Skeletal muscle satellite cell (primary cell): ENCODE data around the gene ZNF775.

ENCODE experiments used
- H3K27me3 ChIP-seq: 2 replicates; pipeline ENCODE4 v1.7.0; 2013; ENCODE audit warnings: low read length; ENCODE audit not compliant: control insufficient read depth, insufficient read depth
- H3K36me3 ChIP-seq: 2 replicates; pipeline ENCODE4 v1.7.0; 2013; ENCODE audit warnings: mild to moderate bottlenecking, control low read depth, low read length; ENCODE audit not compliant: insufficient read depth
- H3K4me1 ChIP-seq: 2 replicates; pipeline ENCODE4 v1.7.0; 2013; ENCODE audit warnings: low read length; ENCODE audit not compliant: control insufficient read depth, insufficient read depth
- H3K4me2 ChIP-seq: 2 replicates; pipeline ENCODE4 v1.7.0; 2013; ENCODE audit warnings: mild to moderate bottlenecking, low read length
- H3K4me3 ChIP-seq: 2 replicates; pipeline ENCODE4 v1.7.0; 2013; ENCODE audit warnings: low read length
- H3K9ac ChIP-seq: 2 replicates; pipeline ENCODE4 v1.7.0; 2013; ENCODE audit warnings: mild to moderate bottlenecking, low read depth, low read length, moderate library complexity
- H3K9me3 ChIP-seq: replicated peaks from 2 replicates; pipeline ENCODE4 v1.7.0; 2013; ENCODE audit warnings: mild to moderate bottlenecking, control low read depth, low read length

The ZNF775 gene

DNA sequence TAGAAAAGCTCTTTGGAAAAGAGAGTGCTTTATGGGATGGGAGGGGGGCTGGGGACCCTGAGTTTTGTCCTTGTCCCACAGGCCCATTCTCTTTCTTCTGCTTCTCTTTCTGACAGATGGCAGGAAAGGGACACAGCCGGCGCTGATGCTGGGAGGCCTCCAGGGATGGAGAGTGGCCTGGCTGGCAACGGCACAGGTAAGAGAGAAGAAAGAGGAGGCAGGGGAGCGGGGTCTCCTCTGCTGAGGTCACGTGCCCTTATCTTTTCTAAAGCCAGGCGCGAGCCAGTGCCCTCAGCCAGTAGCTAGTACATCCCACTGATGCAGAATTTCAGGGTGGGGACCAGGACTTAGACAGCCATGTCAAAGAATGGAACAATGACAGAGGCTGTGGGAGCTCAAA, 9.2 kb downstream of the ZNF775 start:
- Histone ChIP-seq H3K4me1 (peaks cover 4% of the 10 kb centered on the region), H3K4me2 (no peak overlapping the region), H3K36me3 (no peaks in the 10 kb centered on the region), H3K27me3 (no peaks in the 10 kb centered on the region), H3K9ac (no peak overlapping the region), H3K9me3 (no peaks in the 10 kb centered on the region), H3K4me3 (no peak overlapping the region)

DNA sequence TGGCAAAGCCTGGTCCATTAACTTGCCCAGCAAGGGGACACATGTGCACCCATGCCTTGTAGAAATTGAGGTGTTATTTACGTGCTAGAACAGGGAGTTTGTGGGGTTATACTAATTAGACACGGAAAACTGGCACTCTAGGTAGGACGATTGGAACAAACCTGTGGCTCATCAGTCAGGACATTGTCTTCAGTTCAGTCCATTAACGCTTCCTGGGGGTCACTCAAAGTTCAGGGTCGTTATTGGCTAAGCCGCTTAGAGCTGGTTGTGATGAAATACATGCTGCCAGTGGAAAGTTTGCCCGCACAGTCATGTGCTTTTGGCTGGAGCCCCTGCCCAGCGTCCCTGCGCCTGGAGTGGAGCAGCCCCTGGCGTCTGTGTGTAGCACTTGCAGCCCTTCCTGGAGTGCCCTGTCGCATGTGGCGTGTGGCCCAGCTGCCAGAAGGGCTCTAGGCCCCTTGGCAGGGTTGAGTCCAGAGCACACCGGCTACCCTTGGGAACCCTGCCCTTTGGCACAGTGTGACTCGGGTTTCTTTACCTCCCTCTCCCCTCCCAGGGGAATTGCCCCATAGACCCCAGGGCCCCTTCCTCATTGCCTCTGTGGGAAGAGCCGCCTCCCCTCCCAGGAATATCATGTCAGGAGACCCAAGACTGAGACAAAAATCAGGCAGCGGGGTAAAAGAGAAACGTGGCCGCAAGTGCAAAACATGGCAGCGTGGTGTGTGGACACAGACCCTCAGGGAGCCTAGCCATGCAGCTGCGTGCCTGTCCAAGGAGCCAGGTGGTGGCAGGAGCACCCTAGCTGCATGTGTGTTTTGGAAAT, 9.8 kb downstream of the ZNF775 start:
- Histone ChIP-seq H3K27me3 (no peaks in the 10 kb centered on the region), H3K4me1 (peaks cover 4% of the 10 kb centered on the region), H3K4me3 (no peak overlapping the region), H3K9ac (no peak overlapping the region), H3K4me2 (no peak overlapping the region), H3K36me3 (no peaks in the 10 kb centered on the region), H3K9me3 (no peaks in the 10 kb centered on the region)

DNA sequence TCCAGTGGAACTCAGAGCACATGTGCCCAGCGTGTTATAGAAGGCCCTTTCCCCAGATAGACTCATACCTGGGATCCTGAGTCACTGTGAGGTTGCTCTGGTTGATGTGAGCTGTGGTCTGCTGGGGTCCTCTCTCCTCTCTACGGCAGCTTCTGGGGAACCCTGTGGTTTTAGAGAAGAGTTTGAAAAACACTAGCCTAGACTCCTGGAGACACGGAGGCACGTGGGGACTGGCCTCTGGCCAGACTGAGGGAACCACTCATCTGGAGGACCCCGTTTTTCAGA, 10.3 kb downstream of the ZNF775 start:
- Histone ChIP-seq H3K9me3 (no peaks in the 10 kb centered on the region), H3K27me3 (no peaks in the 10 kb centered on the region), H3K4me1 (peaks cover 4% of the 10 kb centered on the region), H3K4me2 (no peak overlapping the region), H3K9ac (no peak overlapping the region), H3K36me3 (no peaks in the 10 kb centered on the region), H3K4me3 (no peak overlapping the region)

DNA sequence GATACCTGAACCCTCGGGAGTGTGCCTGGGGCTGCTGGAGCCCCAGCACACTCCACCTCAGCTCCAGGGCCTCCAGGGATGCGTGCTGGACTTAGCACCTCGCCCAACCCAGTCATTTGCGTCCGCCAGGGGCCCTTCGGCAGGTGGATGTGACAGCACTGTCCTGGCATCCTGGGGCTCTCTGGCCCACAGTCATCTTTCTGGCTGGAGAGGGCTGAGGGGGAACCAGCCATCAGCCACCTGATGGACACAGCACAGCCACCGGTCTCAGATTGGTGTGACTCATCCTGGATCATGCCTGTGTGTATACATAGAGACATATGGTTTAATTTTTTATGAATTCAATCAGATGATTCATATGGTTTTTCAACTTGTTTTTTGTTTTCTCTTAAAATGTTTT, 11.1 kb downstream of the ZNF775 start:
- Histone ChIP-seq H3K4me2 (no peak overlapping the region), H3K4me1 (peaks cover 4% of the 10 kb centered on the region)

DNA sequence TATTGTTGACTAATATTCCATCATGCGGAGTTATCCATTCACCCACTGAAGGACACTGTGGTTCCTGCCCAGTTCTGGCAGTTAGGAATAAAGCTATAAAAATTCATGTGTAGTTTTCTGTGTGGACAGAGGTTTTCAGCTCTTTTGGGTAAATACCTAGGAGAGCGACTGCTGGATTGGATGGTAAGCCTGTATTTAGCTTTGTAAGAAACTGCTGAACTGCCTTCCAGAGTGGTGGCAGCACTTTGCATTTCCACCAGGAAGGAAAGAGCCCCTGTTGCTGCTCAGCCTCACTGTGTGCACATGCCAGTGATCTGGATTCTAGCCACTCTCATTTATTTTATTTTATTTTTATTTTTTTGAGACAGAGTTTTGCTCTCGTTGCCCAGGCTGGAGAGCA, 14.2 kb downstream of the ZNF775 start:
- H3K27me3 ChIP-seq = no peaks in the 10 kb centered on the region

More for the DNA sequence above, 11.1 kb downstream of the ZNF775 start:
- Histone ChIP-seq H3K4me3 (no peak overlapping the region), H3K9me3 (no peaks in the 10 kb centered on the region), H3K36me3 (no peaks in the 10 kb centered on the region), H3K27me3 (no peaks in the 10 kb centered on the region), H3K9ac (no peak overlapping the region)

DNA sequence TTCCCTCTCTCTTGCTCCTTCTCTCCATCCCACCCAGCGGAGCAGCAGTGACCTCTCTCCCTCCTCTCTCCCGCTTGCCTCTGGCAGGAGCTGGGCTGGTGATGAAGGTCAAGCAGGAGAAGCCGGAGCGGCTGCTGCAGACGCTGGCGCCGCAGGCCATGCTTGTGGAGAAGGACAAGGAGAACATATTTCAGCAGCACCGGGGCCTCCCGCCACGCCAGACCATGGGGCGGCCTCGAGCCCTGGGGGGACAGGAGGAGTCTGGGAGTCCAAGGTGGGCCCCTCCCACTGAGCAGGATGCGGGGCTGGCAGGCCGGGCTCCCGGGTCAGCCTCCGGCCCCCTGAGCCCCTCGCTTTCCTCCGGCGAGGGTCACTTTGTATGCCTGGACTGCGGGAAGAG, 17.3 kb downstream of the ZNF775 start:
- peaks cover 5% of the 10 kb centered on the region for H3K4me1 ChIP-seq
- H3K27me3 ChIP-seq = no peaks in the 10 kb centered on the region
- no peak overlapping the region for H3K4me2 ChIP-seq
- peaks cover 9% of the 10 kb centered on the region for H3K36me3 ChIP-seq
- no peak overlapping the region for H3K4me3 ChIP-seq
- no peaks in the 10 kb centered on the region for H3K9me3 ChIP-seq
- H3K9ac ChIP-seq = no peak overlapping the region

More for the DNA sequence above, 14.2 kb downstream of the ZNF775 start:
- H3K4me3 ChIP-seq = no peak overlapping the region
- H3K9ac ChIP-seq = no peak overlapping the region
- no peaks in the 10 kb centered on the region for H3K9me3 ChIP-seq
- H3K36me3 ChIP-seq = peaks cover 5% of the 10 kb centered on the region
- peaks cover 4% of the 10 kb centered on the region for H3K4me1 ChIP-seq
- no peak overlapping the region for H3K4me2 ChIP-seq

DNA sequence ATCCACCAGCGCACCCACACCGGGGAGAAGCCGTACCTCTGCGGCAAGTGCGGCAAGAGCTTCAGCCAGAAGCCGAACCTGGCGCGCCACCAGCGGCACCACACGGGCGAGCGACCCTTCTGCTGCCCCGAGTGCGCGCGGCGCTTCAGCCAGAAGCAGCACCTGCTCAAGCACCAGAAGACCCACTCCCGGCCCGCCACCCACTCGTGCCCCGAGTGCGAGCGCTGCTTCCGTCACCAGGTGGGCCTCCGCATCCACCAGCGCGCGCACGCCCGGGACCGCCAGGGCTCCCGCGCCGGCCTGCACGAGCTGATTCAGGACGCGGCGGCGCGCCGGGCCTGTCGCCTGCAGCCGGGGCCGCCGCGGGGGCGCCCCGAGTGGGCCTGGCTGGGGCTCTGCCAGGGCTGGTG, 17.7 kb downstream of the ZNF775 start:
- Histone ChIP-seq H3K4me1 (peaks cover 5% of the 10 kb centered on the region), H3K4me3 (no peak overlapping the region), H3K4me2 (no peak overlapping the region), H3K9me3 (no peaks in the 10 kb centered on the region), H3K36me3 (peaks cover 9% of the 10 kb centered on the region), H3K27me3 (no peaks in the 10 kb centered on the region), H3K9ac (no peak overlapping the region)

DNA sequence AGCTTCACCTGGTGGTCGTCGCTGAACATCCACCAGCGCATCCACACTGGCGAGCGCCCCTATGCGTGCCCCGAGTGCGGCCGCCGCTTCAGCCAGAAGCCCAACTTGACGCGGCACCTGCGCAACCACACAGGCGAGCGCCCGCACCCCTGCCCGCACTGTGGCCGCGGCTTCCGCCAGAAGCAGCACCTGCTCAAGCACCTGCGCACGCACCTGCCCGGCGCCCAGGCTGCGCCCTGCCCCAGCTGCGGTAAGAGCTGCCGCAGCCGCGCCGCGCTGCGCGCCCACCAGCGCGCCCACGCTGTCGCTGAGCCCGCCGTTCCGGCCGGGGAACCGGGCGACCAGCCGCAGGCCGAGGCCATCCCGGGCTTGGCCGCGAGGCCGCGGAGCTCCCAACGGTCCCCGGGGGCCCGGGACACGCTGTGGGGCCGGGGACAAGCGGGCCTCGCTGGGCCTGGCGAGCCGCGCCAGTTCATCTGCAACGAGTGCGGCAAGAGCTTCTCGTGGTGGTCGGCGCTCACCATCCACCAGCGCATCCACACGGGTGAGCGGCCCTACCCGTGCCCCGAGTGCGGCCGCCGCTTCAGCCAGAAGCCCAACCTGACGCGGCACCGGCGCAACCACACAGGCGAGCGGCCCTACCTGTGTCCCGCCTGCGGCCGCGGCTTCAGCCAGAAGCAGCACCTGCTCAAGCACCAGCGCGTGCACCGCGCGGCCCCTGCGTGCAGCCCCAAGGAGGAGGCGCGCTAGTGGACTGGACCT, 18.4 kb downstream of the ZNF775 start:
- Histone ChIP-seq H3K27me3 (no peaks in the 10 kb centered on the region), H3K4me3 (no peak overlapping the region), H3K36me3 (peaks cover 9% of the 10 kb centered on the region), H3K9ac (no peak overlapping the region), H3K4me2 (no peak overlapping the region), H3K9me3 (no peaks in the 10 kb centered on the region), H3K4me1 (peaks cover 5% of the 10 kb centered on the region)

DNA sequence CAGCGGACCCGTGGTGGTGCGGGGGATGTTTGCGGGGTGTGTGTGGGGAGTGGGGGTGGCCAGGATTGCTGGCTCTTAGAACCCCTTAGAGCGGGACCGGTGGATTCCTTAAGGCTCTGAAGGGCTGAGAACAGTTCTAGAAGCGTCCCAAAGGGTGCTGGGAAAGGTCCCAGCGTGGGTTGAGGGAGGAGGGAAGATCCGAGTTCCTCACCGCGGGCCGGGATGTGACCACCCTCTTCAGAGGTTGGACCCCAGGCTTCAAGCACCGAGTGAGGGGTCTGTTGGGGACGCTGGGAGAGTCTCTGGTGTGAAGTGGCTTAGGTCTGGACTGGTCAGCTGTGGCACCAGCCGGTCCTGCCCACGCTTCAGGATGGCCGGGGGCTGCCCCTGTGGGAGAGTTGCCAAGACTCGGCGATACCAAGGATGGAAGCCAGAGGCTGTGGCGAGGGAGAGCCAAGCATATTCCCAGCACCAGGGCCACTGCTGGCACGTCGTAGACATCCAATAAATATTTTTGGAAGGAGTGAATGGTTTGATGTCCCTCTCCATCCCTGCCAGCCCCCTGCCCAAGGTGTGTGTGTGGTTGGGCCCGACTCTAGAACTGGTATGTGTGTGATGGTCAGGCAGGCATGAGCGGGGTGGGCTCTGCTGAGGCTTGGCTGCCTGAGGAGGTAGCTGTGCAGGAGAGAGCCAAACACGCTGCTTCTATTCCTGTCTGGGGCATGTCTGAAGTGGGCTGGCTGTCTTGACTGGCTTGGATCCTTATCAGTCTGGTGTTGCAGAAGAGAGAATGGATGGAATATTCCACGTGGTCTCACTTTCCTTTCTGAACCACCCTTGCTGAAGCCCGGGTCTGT, 19.2 kb downstream of the ZNF775 start:
- Histone ChIP-seq H3K27me3 (no peaks in the 10 kb centered on the region), H3K4me3 (no peak overlapping the region), H3K9me3 (no peaks in the 10 kb centered on the region), H3K36me3 (peaks cover 9% of the 10 kb centered on the region), H3K9ac (no peak overlapping the region), H3K4me1 (peaks cover 5% of the 10 kb centered on the region), H3K4me2 (no peak overlapping the region)

DNA sequence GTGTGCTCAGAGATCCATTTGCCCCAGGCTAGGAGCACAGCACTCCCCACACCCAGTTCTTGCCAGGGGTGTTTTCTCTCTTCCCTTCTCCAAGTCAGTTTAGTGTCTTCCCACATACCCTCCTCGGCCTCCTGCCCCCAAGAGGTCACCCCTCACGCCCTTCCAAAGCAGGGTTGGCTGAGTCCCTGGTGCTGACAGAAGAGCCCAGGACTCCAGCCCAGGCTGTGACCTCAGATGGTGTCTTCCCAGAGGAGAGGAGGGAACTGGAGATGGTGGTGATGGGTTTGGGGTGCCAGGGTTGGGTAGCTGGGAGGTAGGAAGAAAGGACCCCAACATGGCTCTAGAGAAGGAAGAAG, 19.8 kb downstream of the ZNF775 start:
- Histone ChIP-seq H3K9me3 (no peaks in the 10 kb centered on the region), H3K4me1 (peaks cover 6% of the 10 kb centered on the region), H3K27me3 (no peaks in the 10 kb centered on the region), H3K4me2 (no peak overlapping the region), H3K9ac (no peak overlapping the region), H3K36me3 (peaks cover 9% of the 10 kb centered on the region), H3K4me3 (no peak overlapping the region)

DNA sequence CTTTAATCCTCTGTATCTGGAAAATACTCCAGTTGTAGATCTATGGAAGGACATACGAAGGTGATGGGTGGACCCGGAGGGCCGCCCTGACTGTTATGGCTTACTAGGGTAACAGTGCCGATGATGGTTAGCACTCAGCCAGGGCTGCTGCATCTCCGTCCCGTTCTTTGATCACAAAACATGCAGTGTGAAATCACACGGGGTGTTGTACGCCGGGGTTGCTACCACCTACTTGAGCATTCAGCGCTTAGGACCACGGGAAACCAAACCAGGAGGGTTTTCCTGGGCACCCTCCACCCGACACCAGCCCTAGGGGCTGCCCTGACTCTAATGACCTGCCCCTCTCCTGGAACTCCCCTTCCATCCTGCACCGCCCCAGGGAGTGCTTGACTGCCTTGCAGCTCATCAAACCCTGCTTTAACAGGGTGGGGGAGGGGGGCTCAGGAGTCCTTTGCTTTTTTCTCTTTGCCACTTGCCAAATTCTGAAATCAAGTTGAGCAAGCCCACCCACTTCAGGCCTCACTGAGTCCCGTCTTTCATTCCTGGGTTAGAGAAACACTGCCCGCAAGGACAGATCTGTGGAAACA, 20.4 kb downstream of the ZNF775 start:
- H3K9ac ChIP-seq = no peak overlapping the region
- peaks cover 9% of the 10 kb centered on the region for H3K36me3 ChIP-seq
- H3K9me3 ChIP-seq = no peaks in the 10 kb centered on the region
- H3K4me3 ChIP-seq = no peak overlapping the region
- H3K27me3 ChIP-seq = no peaks in the 10 kb centered on the region
- H3K4me1 ChIP-seq = peaks cover 12% of the 10 kb centered on the region
- H3K4me2 ChIP-seq = no peak overlapping the region
